ENCODE measurements around the gene CREB5. TPM values are rescaled to one million over a fixed set of nuclear protein-coding genes. Genes with fewer than 3 reads are reported as not detected.

Gene CREB5
- total and polyA plus RNA-seq, 8 donors: 2.5 to 11.5 (median 3.6) TPM

DNA sequence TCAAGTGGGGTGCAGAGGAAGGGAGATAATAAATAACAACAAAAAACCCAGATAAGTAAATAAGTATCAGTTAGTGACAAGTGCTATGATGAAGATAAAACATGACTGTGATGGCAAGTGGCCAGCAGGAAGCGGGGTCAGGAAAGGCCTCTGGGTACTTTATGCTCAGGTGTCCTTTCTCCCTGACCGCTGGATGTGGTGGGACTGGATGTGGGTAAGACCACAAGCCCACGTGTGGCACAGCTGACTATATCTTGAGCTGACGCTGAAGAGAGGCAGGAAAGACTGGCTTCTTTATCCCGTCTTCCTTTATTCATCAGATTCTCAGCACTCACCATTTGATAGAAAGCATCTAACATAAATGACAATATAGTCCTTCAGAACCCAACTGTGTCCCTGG lies 87.8 kb downstream of the CREB5 start:
- no peak overlapping the region for H3K4me3 ChIP-seq
- 69 to 83% methylated on average over 5 of the region's 5 CpGs for WGBS, 2 donors
- FAIRE-seq: no peak
- H3K4me1 ChIP-seq: no peaks in the 10 kb centered on the region
- no peak overlapping the region for H3K27ac ChIP-seq
- no peaks in the 10 kb centered on the region for H3K36me3 ChIP-seq
- no peaks in the 10 kb centered on the region for H3K9me3 ChIP-seq
- ATAC-seq: no peak
- intact Hi-C loops (cut with DNase I): no loop called here
- peaks cover 0 to 6% (median 0%) of the 10 kb centered on the region in 4 donors for H3K27me3 ChIP-seq
- TF ChIP-seq, protein P1, sequence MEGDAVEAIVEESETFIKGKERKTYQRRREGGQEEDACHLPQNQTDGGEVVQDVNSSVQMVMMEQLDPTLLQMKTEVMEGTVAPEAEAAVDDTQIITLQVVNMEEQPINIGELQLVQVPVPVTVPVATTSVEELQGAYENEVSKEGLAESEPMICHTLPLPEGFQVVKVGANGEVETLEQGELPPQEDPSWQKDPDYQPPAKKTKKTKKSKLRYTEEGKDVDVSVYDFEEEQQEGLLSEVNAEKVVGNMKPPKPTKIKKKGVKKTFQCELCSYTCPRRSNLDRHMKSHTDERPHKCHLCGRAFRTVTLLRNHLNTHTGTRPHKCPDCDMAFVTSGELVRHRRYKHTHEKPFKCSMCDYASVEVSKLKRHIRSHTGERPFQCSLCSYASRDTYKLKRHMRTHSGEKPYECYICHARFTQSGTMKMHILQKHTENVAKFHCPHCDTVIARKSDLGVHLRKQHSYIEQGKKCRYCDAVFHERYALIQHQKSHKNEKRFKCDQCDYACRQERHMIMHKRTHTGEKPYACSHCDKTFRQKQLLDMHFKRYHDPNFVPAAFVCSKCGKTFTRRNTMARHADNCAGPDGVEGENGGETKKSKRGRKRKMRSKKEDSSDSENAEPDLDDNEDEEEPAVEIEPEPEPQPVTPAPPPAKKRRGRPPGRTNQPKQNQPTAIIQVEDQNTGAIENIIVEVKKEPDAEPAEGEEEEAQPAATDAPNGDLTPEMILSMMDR (IDR thresholded peaks at IDR 0.05): no peak
- DNase-seq: no peak

DNA sequence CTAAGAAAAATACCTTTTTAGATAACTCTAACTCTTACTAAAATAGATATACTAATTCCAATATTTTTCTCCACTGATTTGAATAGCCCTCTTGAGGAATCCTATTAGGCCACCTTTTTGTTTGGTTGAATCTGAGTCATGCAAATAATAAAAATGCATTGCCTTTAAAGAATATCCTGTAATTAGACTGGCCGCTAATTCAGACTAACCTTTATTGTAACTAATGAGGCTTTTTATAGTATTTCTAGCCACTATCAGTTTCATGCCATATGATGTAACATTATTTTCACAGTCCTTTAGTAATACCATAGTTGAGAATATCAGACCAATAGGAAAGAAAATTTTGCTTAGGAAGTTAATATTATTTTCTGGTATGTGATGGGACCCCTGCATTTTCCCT lies 90.1 kb downstream of the CREB5 start:
- Histone ChIP-seq H3K36me3 (no peaks in the 10 kb centered on the region), H3K27ac (no peak overlapping the region), H3K27me3 (peaks cover 0 to 6% (median 0%) of the 10 kb centered on the region in 4 donors), H3K4me1 (no peaks in the 10 kb centered on the region), H3K9me3 (no peaks in the 10 kb centered on the region), H3K4me3 (no peak overlapping the region)
- FAIRE-seq (no peak), DNase-seq (no peak), ATAC-seq (no peak)
- intact Hi-C loops (cut with DNase I): no loop called here
- TF ChIP-seq, protein P1 (IDR thresholded peaks at IDR 0.05): no peak
- WGBS, 2 donors: 91 to 95% methylated on average over 1 of the region's 1 CpG

DNA sequence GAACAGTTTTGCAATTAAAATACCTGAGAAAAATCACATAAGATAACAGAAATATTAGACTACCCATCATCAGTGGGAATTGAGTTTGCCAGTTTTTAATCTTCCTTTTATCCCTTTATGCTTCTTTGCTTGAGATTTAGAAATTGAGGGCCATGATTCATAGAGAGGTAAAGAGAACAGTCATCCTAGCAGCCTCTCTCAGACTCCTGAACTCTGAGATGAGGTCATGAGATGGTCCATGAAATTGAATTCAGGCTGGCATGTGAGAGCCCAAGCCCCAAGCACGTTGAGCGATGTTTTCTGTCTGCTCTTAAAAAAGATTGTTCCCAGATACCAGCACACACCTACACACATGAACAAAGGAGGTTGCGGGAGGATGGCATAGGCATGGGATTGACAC lies 91.1 kb downstream of the CREB5 start:
- WGBS, 2 donors: 85 to 87% methylated on average over 3 of the region's 3 CpGs
- Histone ChIP-seq H3K4me1 (no peaks in the 10 kb centered on the region), H3K9me3 (no peaks in the 10 kb centered on the region), H3K4me3 (no peak overlapping the region), H3K27ac (no peak overlapping the region), H3K36me3 (no peaks in the 10 kb centered on the region), H3K27me3 (peaks cover 0 to 6% (median 0%) of the 10 kb centered on the region in 4 donors)
- no peak for FAIRE-seq
- intact Hi-C loops (cut with DNase I): no loop called here
- no peak for ATAC-seq
- TF ChIP-seq, protein P1 (IDR thresholded peaks at IDR 0.05): no peak
- DNase-seq: no peak

DNA sequence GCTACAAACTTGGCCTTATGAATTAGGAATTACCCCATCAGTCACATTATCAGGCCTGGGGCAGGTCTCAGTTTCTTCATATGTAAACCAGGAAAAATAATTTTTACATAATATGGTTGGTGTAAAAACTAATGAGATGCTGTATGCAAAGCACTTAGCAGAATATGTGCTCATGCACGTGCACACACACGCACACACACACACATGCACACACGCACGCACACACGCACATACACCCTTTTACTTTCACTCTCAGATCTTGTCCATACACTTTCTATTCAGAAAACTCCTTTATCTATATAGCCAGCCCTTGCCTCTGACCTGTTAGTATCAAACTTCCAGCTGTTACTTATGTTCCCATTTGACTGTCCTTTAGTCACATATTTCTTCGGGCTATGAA lies 92.7 kb downstream of the CREB5 start:
- H3K36me3 ChIP-seq: no peaks in the 10 kb centered on the region
- FAIRE-seq (no peak), ATAC-seq (no peak), DNase-seq (no peak)
- 71 to 84% methylated on average over 6 of the region's 6 CpGs for WGBS, 2 donors
- intact Hi-C loops (cut with DNase I): no loop called here
- TF ChIP-seq, protein P1 (IDR thresholded peaks at IDR 0.05): no peak
- H3K4me3 ChIP-seq: no peak overlapping the region
- no peak overlapping the region for H3K27ac ChIP-seq
- H3K27me3 ChIP-seq: peaks cover 0 to 9% (median 0%) of the 10 kb centered on the region in 4 donors
- no peaks in the 10 kb centered on the region for H3K9me3 ChIP-seq
- H3K4me1 ChIP-seq: no peaks in the 10 kb centered on the region

DNA sequence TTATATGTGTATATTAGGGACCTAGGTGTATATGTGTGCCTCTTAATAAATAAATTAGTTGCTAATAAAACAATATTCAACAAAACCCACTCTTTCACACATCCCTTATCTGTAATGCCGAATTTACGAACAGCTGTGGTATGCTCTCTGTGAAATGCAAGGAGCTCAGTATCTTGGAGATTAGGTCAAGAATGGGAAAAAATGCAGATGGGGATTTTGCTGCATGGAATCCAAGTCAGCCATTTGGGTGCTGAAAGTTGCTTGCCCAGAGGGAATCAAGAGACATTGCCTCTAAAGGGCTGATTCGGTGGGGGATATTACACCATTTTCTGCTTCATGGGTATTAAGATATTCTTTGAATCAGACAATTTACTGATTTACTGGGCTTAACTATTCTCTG lies 93.5 kb downstream of the CREB5 start:
- no peaks in the 10 kb centered on the region for H3K9me3 ChIP-seq
- no peaks in the 10 kb centered on the region for H3K36me3 ChIP-seq
- no peak for DNase-seq
- no peak for FAIRE-seq
- TF ChIP-seq, protein P1 (IDR thresholded peaks at IDR 0.05): no peak
- 50 to 53% methylated on average over 3 of the region's 3 CpGs for WGBS, 2 donors
- H3K27me3 ChIP-seq: peaks cover 0 to 9% (median 0%) of the 10 kb centered on the region in 4 donors
- no peaks in the 10 kb centered on the region for H3K4me1 ChIP-seq
- H3K4me3 ChIP-seq: no peak overlapping the region
- no peak for ATAC-seq
- no peak overlapping the region for H3K27ac ChIP-seq
- intact Hi-C loops (cut with DNase I): no loop called here

All from pancreas (tissue), 10 donors.